Measurements from ENCODE around the gene LILRB1. TPM values are rescaled to one million over a fixed set of nuclear protein-coding genes. Genes with fewer than 3 reads are reported as not detected.

Gene LILRB1
- polyA plus RNA-seq, 3 donors, result 27.2 to 317 (median 60.6) TPM

DNA sequence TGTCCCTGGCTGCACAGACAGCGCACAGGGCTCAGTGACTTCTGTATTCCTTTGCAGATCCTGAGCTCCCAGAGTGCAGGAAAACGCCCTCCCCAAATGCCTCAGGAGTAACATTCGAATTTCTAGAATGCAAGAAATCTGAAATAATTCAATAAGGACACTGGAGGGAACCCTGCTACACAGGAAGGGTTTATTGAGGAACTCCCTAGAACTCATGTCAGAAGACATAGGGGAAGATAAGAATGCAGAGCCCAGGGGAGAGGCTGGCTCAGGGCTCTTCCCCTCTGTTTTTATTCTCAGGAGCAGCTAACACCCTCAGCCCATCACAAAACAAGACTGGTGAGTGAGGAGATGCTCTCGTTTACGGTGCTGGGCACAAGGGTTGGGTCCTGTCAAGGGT lies 30.1 kb upstream of the LILRB1 start:
- H3K79me2 ChIP-seq (ENCODE audit: insufficient read depth, low read length), result peaks cover 14% of the 10 kb centered on the region
- H3K27me3 ChIP-seq (ENCODE audit: control insufficient read depth in 2 of 2, insufficient read depth in 2 of 2, low read length in 2 of 2), result no peaks in the 10 kb centered on the region
- no peak overlapping the region for H3K4me2 ChIP-seq (replicated peaks; ENCODE audit: extremely low read depth, low read length, poor library complexity, severe bottlenecking)
- H3K4me3 Mint-ChIP-seq, result no peak overlapping the region
- H3K9me3 Mint-ChIP-seq, result peaks cover 0 to 2% (median 0%) of the 10 kb centered on the region in 7 donors
- H3K4me1 ChIP-seq (ENCODE audit: control insufficient read depth in 1 of 2, insufficient read depth in 2 of 2, low read length in 2 of 2), result peaks cover 9 to 34% of the 10 kb centered on the region in 2 donors
- no peak overlapping the region for H2AFZ ChIP-seq (ENCODE audit: insufficient read depth, low read depth, low read length, poor library complexity, severe bottlenecking)
- peaks cover 35% of the 10 kb centered on the region for H3K4me1 Mint-ChIP-seq
- H3K9me3 ChIP-seq (replicated peaks in 1 of 2; ENCODE audit: control insufficient read depth in 1 of 2, insufficient read depth in 1 of 2, low read length in 2 of 2), result no peaks in the 10 kb centered on the region
- intact Hi-C loops (cut with micrococcal nuclease), result no loop called here
- peaks cover 51 to 65% of the 10 kb centered on the region in 2 donors for H3K36me3 ChIP-seq (replicated peaks in 1 of 2; ENCODE audit: control insufficient read depth in 1 of 2, insufficient read depth in 2 of 2, low read length in 2 of 2)
- TF ChIP-seq, protein P1, sequence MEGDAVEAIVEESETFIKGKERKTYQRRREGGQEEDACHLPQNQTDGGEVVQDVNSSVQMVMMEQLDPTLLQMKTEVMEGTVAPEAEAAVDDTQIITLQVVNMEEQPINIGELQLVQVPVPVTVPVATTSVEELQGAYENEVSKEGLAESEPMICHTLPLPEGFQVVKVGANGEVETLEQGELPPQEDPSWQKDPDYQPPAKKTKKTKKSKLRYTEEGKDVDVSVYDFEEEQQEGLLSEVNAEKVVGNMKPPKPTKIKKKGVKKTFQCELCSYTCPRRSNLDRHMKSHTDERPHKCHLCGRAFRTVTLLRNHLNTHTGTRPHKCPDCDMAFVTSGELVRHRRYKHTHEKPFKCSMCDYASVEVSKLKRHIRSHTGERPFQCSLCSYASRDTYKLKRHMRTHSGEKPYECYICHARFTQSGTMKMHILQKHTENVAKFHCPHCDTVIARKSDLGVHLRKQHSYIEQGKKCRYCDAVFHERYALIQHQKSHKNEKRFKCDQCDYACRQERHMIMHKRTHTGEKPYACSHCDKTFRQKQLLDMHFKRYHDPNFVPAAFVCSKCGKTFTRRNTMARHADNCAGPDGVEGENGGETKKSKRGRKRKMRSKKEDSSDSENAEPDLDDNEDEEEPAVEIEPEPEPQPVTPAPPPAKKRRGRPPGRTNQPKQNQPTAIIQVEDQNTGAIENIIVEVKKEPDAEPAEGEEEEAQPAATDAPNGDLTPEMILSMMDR (IDR thresholded peaks at IDR 0.05), result no peak
- WGBS (ENCODE audit: insufficient coverage), result 100% methylated on average over 1 of the region's 5 CpGs
- no peak overlapping the region for H3K27ac ChIP-seq (ENCODE audit: low read depth in 1 of 2, low read length in 2 of 2)
- DNase-seq, result peak in 1 of 3 donors; percentile 16
- H4K20me1 ChIP-seq (ENCODE audit: insufficient read depth, low read length), result peaks cover 51% of the 10 kb centered on the region
- peak overlapping the region in 1 of 7 donors; percentile 38 for H3K27ac Mint-ChIP-seq
- no peak overlapping the region for H3K4me3 ChIP-seq (replicated peaks in 1 of 3; ENCODE audit: low read depth in 2 of 3, low read length in 3 of 3)
- H3K9ac ChIP-seq (ENCODE audit: insufficient read depth, low read length, poor library complexity, severe bottlenecking), result no peak overlapping the region
- H3K36me3 Mint-ChIP-seq, result peaks cover 60 to 62% of the 10 kb centered on the region in 2 donors
- peaks cover 0 to 4% (median 3%) of the 10 kb centered on the region in 3 donors for H3K27me3 Mint-ChIP-seq (ENCODE audit: low read depth in 3 of 3)

DNA sequence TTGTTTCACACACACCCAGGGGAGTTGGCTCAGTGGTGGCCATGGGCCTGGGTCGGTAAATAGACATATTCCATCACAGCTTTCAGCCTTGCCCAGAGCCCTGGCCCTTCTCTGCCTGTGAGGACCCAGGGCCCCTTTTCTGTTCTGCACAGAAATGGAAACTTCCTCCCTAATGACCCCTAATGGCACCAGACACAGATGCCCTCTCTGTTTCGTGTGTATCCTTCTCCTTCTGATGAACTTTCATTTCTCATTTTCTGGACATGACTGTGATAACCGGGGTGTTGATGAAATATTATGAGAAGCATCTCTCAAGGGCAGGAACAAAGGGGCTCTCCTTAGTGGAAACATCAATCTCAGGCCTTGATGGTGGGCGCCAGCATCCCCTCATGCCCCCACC lies 24.1 kb upstream of the LILRB1 start:
- TF ChIP-seq, protein P1 (IDR thresholded peaks at IDR 0.05), result no peak
- H3K27ac ChIP-seq (ENCODE audit: low read depth in 1 of 2, low read length in 2 of 2), result peak overlapping the region; percentile 86 to 96
- H3K4me2 ChIP-seq (replicated peaks; ENCODE audit: extremely low read depth, low read length, poor library complexity, severe bottlenecking), result peak overlapping the region; percentile 32
- peaks cover 20 to 21% of the 10 kb centered on the region in 2 donors for H3K36me3 Mint-ChIP-seq
- no peaks in the 10 kb centered on the region for H3K79me2 ChIP-seq (ENCODE audit: insufficient read depth, low read length)
- no peaks in the 10 kb centered on the region for H3K9me3 ChIP-seq (replicated peaks in 1 of 2; ENCODE audit: control insufficient read depth in 1 of 2, insufficient read depth in 1 of 2, low read length in 2 of 2)
- H2AFZ ChIP-seq (ENCODE audit: insufficient read depth, low read depth, low read length, poor library complexity, severe bottlenecking), result no peak overlapping the region
- peak overlapping the region; percentile 28 to 92 for H3K4me3 Mint-ChIP-seq
- peaks cover 49 to 64% of the 10 kb centered on the region in 2 donors for H3K4me1 ChIP-seq (ENCODE audit: control insufficient read depth in 1 of 2, insufficient read depth in 2 of 2, low read length in 2 of 2)
- peaks cover 53% of the 10 kb centered on the region for H3K4me1 Mint-ChIP-seq
- 40% methylated on average over 1 of the region's 4 CpGs for WGBS (ENCODE audit: insufficient coverage)
- H3K27me3 Mint-ChIP-seq (ENCODE audit: low read depth in 3 of 3), result peaks cover 0 to 3% (median 1%) of the 10 kb centered on the region in 3 donors
- H3K27me3 ChIP-seq (ENCODE audit: control insufficient read depth in 2 of 2, insufficient read depth in 2 of 2, low read length in 2 of 2), result no peaks in the 10 kb centered on the region
- DNase-seq, result peak; percentile 67 to 79 (median 78)
- peak overlapping the region in 1 of 3 experiments; percentile 56 for H3K4me3 ChIP-seq (replicated peaks in 1 of 3; ENCODE audit: low read depth in 2 of 3, low read length in 3 of 3)
- peaks cover 5 to 10% of the 10 kb centered on the region in 2 donors for H3K36me3 ChIP-seq (replicated peaks in 1 of 2; ENCODE audit: control insufficient read depth in 1 of 2, insufficient read depth in 2 of 2, low read length in 2 of 2)
- H3K9me3 Mint-ChIP-seq, result peaks cover 0 to 3% (median 0%) of the 10 kb centered on the region in 7 donors
- H3K27ac Mint-ChIP-seq, result peak overlapping the region; percentile 93 to 97 (median 96)
- peak overlapping the region; percentile 65 for H3K9ac ChIP-seq (ENCODE audit: insufficient read depth, low read length, poor library complexity, severe bottlenecking)
- intact Hi-C loops (cut with micrococcal nuclease), result loop anchor here in 1 of 2 donors (5.0 kb wide), 1 partner anchor 34 kb away; the partner anchor contains the start of gene LILRA2
- no peaks in the 10 kb centered on the region for H4K20me1 ChIP-seq (ENCODE audit: insufficient read depth, low read length)

All from CD14-positive monocyte (primary cell).